Keratinocyte (primary cell): ENCODE measurements around the gene ATF7. TPM values are rescaled to one million over a fixed set of nuclear protein-coding genes. Genes with fewer than 3 reads are reported as not detected.

Source experiments
- DNase-seq: peaks from one replicate; pipeline ENCODE4 v3.0.0-alpha.2; 2011; ENCODE audit warnings: low read depth, missing footprints, low spot score
- FAIRE-seq: peaks from 2 replicates; lab custom pipeline; 2011; peaks lifted over from hg19 to GRCh38; lab: Jason Lieb, UNC
- H2AFZ ChIP-seq: 2 replicates; pipeline ENCODE4 v1.6.0; 2012; ENCODE audit warnings: low read length, control low read depth, inconsistent platforms; ENCODE audit not compliant: control insufficient read depth
- H3K27ac ChIP-seq: 2 replicates; pipeline ENCODE4 v1.5.1; 2011; ENCODE audit warnings: low read length; ENCODE audit not compliant: control insufficient read depth, insufficient read depth
- H3K27me3 ChIP-seq: 3 replicates; pipeline ENCODE4 v1.6.0; 2011; ENCODE audit warnings: low read length; ENCODE audit not compliant: control insufficient read depth, insufficient read depth; ENCODE audit errors: extremely low read depth
- H3K36me3 ChIP-seq, 2 experiments: 2 replicates in 1 of 2; 3 replicates in 1 of 2; pipeline ENCODE4 v1.5.1; 2011; ENCODE audit warnings: low read length in 2 of 2, mild to moderate bottlenecking in 1 of 2; ENCODE audit not compliant: control insufficient read depth in 2 of 2, insufficient read depth in 2 of 2; ENCODE audit errors: extremely low read depth in 1 of 2
- H3K4me1 ChIP-seq: 3 replicates; pipeline ENCODE4 v1.5.1; 2011; ENCODE audit warnings: low read length; ENCODE audit not compliant: control insufficient read depth, insufficient read depth; ENCODE audit errors: extremely low read depth
- H3K4me2 ChIP-seq: 3 replicates; pipeline ENCODE4 v1.6.0; 2011; ENCODE audit warnings: low read depth, low read length; ENCODE audit not compliant: control insufficient read depth, insufficient read depth; ENCODE audit errors: extremely low read depth
- H3K4me3 ChIP-seq, 3 experiments: fragments of 200-600 bp in 1 of 3; sonication (generic) in 1 of 3; 2 replicates in 2 of 3; 3 replicates in 1 of 3; pipeline ENCODE4 v1.5.1; 2011 to 2016; ENCODE audit warnings: low read length in 3 of 3, mild to moderate bottlenecking in 3 of 3, control low read depth in 2 of 3, inconsistent platforms in 1 of 3, low read depth in 1 of 3, mixed read lengths in 1 of 3, mixed run types in 1 of 3, moderate library complexity in 1 of 3; ENCODE audit not compliant: control insufficient read depth in 2 of 3, insufficient read depth in 2 of 3; ENCODE audit errors: extremely low read depth in 1 of 3
- H3K79me2 ChIP-seq: 2 replicates; pipeline ENCODE4 v1.6.0; 2012; ENCODE audit warnings: low read length; ENCODE audit not compliant: control insufficient read depth, insufficient read depth
- H3K9ac ChIP-seq: 3 replicates; pipeline ENCODE4 v1.6.0; 2011; ENCODE audit warnings: low read length; ENCODE audit not compliant: control insufficient read depth, insufficient read depth; ENCODE audit errors: extremely low read depth
- H3K9me1 ChIP-seq: 3 replicates; pipeline ENCODE4 v1.6.0; 2011; ENCODE audit warnings: low read length; ENCODE audit not compliant: control insufficient read depth, insufficient read depth; ENCODE audit errors: extremely low read depth
- H3K9me3 ChIP-seq: 2 replicates; pipeline ENCODE4 v1.5.1; 2012; ENCODE audit warnings: low read depth, low read length; ENCODE audit not compliant: control insufficient read depth
- H4K20me1 ChIP-seq: 3 replicates; pipeline ENCODE4 v1.6.0; 2011; ENCODE audit warnings: low read length; ENCODE audit not compliant: control insufficient read depth, insufficient read depth; ENCODE audit errors: extremely low read depth
- CTCF ChIP-seq, 3 experiments: IDR thresholded peaks in 1 of 3; conservative IDR thresholded peaks in 1 of 3; optimal IDR thresholded peaks in 1 of 3; 2 replicates in 2 of 3; 3 replicates in 1 of 3; pipeline versions ENCODE3 to v1.5.1; 2011; ENCODE audit warnings: low read length in 3 of 3, mild to moderate bottlenecking in 3 of 3, moderate library complexity in 2 of 3, control low read depth in 1 of 3, inconsistent platforms in 1 of 3; ENCODE audit not compliant: insufficient read depth in 2 of 3; ENCODE audit errors: extremely low read depth in 1 of 3
- EZH2 ChIP-seq: IDR thresholded peaks from one replicate; pipeline ENCODE4 v1.6.1; 2012; ENCODE audit warnings: inconsistent platforms, mild to moderate bottlenecking, low read length, moderate library complexity
- dilution Hi-C: fragments of 300-500 bp; cut with MboI; formaldehyde crosslinking; loops from one replicate; pipeline ENCODE4 v1.7.0; 2020; ENCODE audit warnings: low sequenced_read_pairs; ENCODE audit not compliant: extremely low pct_ligation_motif_present
- polyA plus RNA-seq, 5 experiments: library from polyadenylated mRNA; depleted of rRNA in 3 of 5; stranded (reverse) in 3 of 5; stranded (forward) in 1 of 5; unstranded in 1 of 5; fragments of >200 nt; gene quantifications; 1 replicate in 1 of 5; 2 replicates in 3 of 5; 3 replicates in 1 of 5; pipeline versions ENCODE4 v1.2.1 to v1.2.3, GENCODE V29; 2011 to 2012; ENCODE audit warnings: missing spikeins in 2 of 5, low read depth in 1 of 5, low replicate concordance in 1 of 5

Gene ATF7
- polyA plus RNA-seq, 1 donor (not counting 4 experiments of a cell fraction or from before 2014, with no cell fraction given) = 16.3 TPM

GRCh38 chr12:53515291-53515680 is 110.9 kb downstream of the ATF7 start:
- Histone ChIP-seq H3K4me3 (no peak overlapping the region), H3K9ac (no peak overlapping the region), H3K36me3 (peaks cover 27 to 31% of the 10 kb centered on the region in 2 experiments), H2AFZ (no peak overlapping the region), H3K4me2 (no peak overlapping the region), H3K27me3 (no peaks in the 10 kb centered on the region), H3K4me1 (no peaks in the 10 kb centered on the region), H3K79me2 (no peaks in the 10 kb centered on the region), H3K9me1 (no peaks in the 10 kb centered on the region), H3K27ac (no peak overlapping the region), H4K20me1 (no peaks in the 10 kb centered on the region), H3K9me3 (no peaks in the 10 kb centered on the region)
- dilution Hi-C loops = no loop called here
- DNase-seq = no peak
- no peak for FAIRE-seq
- TF ChIP-seq EZH2 (no peak), CTCF (optimal IDR thresholded peaks at IDR 0.05 in 1 of 3, IDR thresholded peaks at IDR 0.05 in 1 of 3, conservative IDR thresholded peaks at IDR 0.05 in 1 of 3; ENCODE audit: extremely low read depth in 1 of 3, insufficient read depth in 2 of 3, low read length in 3 of 3) (no peak)

- no peaks in the 10 kb centered on the region for H3K27me3 ChIP-seq
- no peaks in the 10 kb centered on the region for H3K4me1 ChIP-seq
- dilution Hi-C loops = no loop called here
- no peaks in the 10 kb centered on the region for H3K9me1 ChIP-seq
- no peak overlapping the region for H3K27ac ChIP-seq
- DNase-seq (no peak), FAIRE-seq (no peak)
- TF ChIP-seq EZH2 (no peak), CTCF (optimal IDR thresholded peaks at IDR 0.05 in 1 of 3, IDR thresholded peaks at IDR 0.05 in 1 of 3, conservative IDR thresholded peaks at IDR 0.05 in 1 of 3; ENCODE audit: extremely low read depth in 1 of 3, insufficient read depth in 2 of 3, low read length in 3 of 3) (no peak)
- H3K4me2 ChIP-seq = no peak overlapping the region
- H3K4me3 ChIP-seq = no peak overlapping the region
- no peaks in the 10 kb centered on the region for H4K20me1 ChIP-seq
- peaks cover 27% of the 10 kb centered on the region in 2 experiments for H3K36me3 ChIP-seq
- no peaks in the 10 kb centered on the region for H3K9me3 ChIP-seq
- no peak overlapping the region for H3K9ac ChIP-seq
- H2AFZ ChIP-seq = no peak overlapping the region
- H3K79me2 ChIP-seq = no peaks in the 10 kb centered on the region
These were observed 111.4 kb downstream of the ATF7 start for GRCh38 chr12:53514628-53515290.
